Gastrocnemius medialis (tissue), 4 donors: ENCODE data around the gene CYP3A4. TPM values are rescaled to one million over a fixed set of nuclear protein-coding genes. Genes with fewer than 3 reads are reported as not detected.

Experiments used
- ATAC-seq, 2 donors: fragments of 150-250 bp; one replicate each; pipeline ENCODE4 v1.9.1; 2016
- DNase-seq, 2 donors: peaks; one replicate each; pipeline ENCODE4 v3.0.0-alpha.2; 2019
- H3K27ac ChIP-seq, 4 donors: fragments of 200-600 bp; sonication (generic); 1 replicate in 1 of 4; 2 replicates in 3 of 4; pipeline ENCODE4 v1.5.1; 2016 to 2018; ENCODE audit warnings: mild to moderate bottlenecking in 2 of 4, moderate library complexity in 1 of 4
- H3K27me3 ChIP-seq, 3 donors: fragments of 200-600 bp; sonication (generic) in 2 of 3; 1 replicate in 1 of 3; 2 replicates in 2 of 3; pipeline versions ENCODE4 v1.5.1 to v1.6.0; 2016 to 2019; ENCODE audit warnings: mild to moderate bottlenecking in 1 of 3, moderate library complexity in 1 of 3
- H3K36me3 ChIP-seq, 2 donors: fragments of 200-600 bp; sonication (generic) in 1 of 2; one replicate each; pipeline ENCODE4 v1.5.1; 2017 to 2018
- H3K4me1 ChIP-seq, 2 donors: fragments of 200-600 bp; sonication (generic) in 1 of 2; one replicate each; pipeline ENCODE4 v1.5.1; 2016 to 2017; ENCODE audit warnings: mild to moderate bottlenecking in 2 of 2
- H3K4me3 ChIP-seq, 4 donors: fragments of 200-600 bp; sonication (generic) in 3 of 4; 1 replicate in 1 of 4; 2 replicates in 3 of 4; pipeline ENCODE4 v1.5.1; 2016 to 2019; ENCODE audit warnings: mild to moderate bottlenecking in 2 of 4
- H3K9me3 ChIP-seq, 3 donors: fragments of 200-600 bp; sonication (generic) in 2 of 3; 1 replicate in 1 of 3; 2 replicates in 2 of 3; pipeline ENCODE4 v1.5.1; 2016 to 2019
- POLR2A ChIP-seq, 2 donors: fragments of 450-650 bp; IDR thresholded peaks; one replicate each; pipeline ENCODE4 v1.6.1; 2017; ENCODE audit warnings: antibody characterized with exemption in 2 of 2, mild to moderate bottlenecking in 2 of 2, moderate library complexity in 2 of 2
- in situ Hi-C, 4 donors: fragments of 200-750 bp; cut with MboI; loops; one replicate each; pipeline versions ENCODE4 v1.15.0 to v1.8.0; 2017; ENCODE audit warnings: low sequenced_read_pairs in 4 of 4
- intact Hi-C: fragments of 100-400 bp; cut with DNase I; formaldehyde crosslinking; loops from one replicate; pipeline ENCODE4 v1.15.1; 2023; ENCODE audit warnings: low total_unique reads
- total RNA-seq, 4 donors: library from RNA; depleted of rRNA; stranded (reverse); fragments of >200 nt; gene quantifications; one replicate each; pipeline versions ENCODE4 v1.1.0 to v1.2.3, GENCODE V29; 2016
- TF ChIP-seq, protein P1 (sequence below), 5 experiments: fragments of 450-650 bp in 3 of 5; fragments of 200-600 bp in 2 of 5; sonication (generic) in 2 of 5; IDR thresholded peaks in 4 of 5; conservative IDR thresholded peaks in 1 of 5; 1 replicate in 4 of 5; 2 replicates in 1 of 5; pipeline ENCODE4 v1.5.1; 2016 to 2019; ENCODE audit warnings: antibody characterized with exemption in 5 of 5, mild to moderate bottlenecking in 3 of 5, moderate library complexity in 3 of 5

Gene CYP3A4
- total RNA-seq, 4 donors from 2014 or later: 0.71 to 107 (median 2.2) TPM; not detected in 1

DNA sequence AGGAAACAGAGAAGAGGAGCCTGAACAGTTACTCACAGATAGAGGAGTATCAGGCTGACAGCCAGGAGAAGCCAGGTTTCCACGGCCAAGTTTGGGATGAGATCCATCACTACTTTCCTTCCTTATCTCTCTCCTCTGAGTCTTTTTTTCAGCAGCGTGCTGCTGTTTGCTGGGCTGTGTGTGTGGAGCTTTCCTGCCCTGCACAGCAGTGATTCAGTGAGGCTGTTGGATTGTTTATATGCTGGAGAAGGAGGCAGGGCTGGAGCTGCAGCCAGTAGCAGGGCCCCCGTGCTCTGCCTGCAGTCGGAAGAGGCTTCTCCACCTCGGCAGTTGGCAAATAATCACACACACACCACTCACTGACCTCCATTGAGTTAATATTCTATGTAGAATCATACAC lies 49.0 kb downstream of the CYP3A4 start, which contains the start of gene CYP3A7:
Gene CYP3A7 (minus strand): TSS at position 210 of the 400 bp plus-strand sequence. CDS start 103 bp downstream, at position 107.
- Histone ChIP-seq H3K27me3 (no peaks in the 10 kb centered on the region), H3K9me3 (no peaks in the 10 kb centered on the region), H3K4me1 (peaks cover 7 to 16% of the 10 kb centered on the region in 2 donors), H3K4me3 (no peak within 1 kb of the TSS), H3K36me3 (no peaks in the 10 kb centered on the region), H3K27ac (no peak within 1 kb of the TSS)
- DNase-seq (no peak), ATAC-seq (no peak)
- in situ Hi-C loops: no loop called here
- TF ChIP-seq, protein P1, sequence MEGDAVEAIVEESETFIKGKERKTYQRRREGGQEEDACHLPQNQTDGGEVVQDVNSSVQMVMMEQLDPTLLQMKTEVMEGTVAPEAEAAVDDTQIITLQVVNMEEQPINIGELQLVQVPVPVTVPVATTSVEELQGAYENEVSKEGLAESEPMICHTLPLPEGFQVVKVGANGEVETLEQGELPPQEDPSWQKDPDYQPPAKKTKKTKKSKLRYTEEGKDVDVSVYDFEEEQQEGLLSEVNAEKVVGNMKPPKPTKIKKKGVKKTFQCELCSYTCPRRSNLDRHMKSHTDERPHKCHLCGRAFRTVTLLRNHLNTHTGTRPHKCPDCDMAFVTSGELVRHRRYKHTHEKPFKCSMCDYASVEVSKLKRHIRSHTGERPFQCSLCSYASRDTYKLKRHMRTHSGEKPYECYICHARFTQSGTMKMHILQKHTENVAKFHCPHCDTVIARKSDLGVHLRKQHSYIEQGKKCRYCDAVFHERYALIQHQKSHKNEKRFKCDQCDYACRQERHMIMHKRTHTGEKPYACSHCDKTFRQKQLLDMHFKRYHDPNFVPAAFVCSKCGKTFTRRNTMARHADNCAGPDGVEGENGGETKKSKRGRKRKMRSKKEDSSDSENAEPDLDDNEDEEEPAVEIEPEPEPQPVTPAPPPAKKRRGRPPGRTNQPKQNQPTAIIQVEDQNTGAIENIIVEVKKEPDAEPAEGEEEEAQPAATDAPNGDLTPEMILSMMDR (IDR thresholded peaks at IDR 0.05 in 4 of 5, conservative IDR thresholded peaks at IDR 0.05 in 1 of 5): no peak
- TF ChIP-seq POLR2A (IDR thresholded peaks at IDR 0.05): no peak
- intact Hi-C loops: loop anchor here (5.0 kb wide), 1 partner anchor 173 kb away; no protein-coding TSS in a partner anchor

DNA sequence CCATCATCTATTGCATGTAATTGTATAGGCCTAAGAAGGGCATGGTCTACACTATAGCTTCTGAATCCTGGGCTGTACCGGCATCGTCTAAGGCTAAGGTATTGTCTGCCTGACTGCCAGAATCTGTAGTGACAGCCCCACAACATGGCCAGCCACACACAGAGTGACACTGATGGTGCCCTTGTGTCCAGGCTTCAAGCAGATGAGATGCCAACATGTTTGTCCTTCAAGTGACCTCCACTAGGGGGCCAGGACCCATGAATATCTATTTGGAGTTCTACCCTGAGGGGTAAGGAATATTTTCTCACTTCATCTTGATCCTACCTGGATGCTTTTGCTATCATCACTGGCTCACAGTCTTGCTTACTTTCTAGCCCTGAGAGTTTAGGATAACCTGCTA lies 50.5 kb downstream of the CYP3A4 start:
- in situ Hi-C loops (no loop called here), intact Hi-C loops (no loop called here)
- H3K9me3 ChIP-seq: no peaks in the 10 kb centered on the region
- TF ChIP-seq, protein P1 (IDR thresholded peaks at IDR 0.05 in 4 of 5, conservative IDR thresholded peaks at IDR 0.05 in 1 of 5): no peak
- TF ChIP-seq POLR2A (IDR thresholded peaks at IDR 0.05): no peak
- no peaks in the 10 kb centered on the region for H3K27me3 ChIP-seq
- ATAC-seq (no peak), DNase-seq (no peak)
- H3K36me3 ChIP-seq: no peaks in the 10 kb centered on the region
- no peak overlapping the region for H3K27ac ChIP-seq
- H3K4me1 ChIP-seq: peaks cover 0 to 16% of the 10 kb centered on the region in 2 donors
- no peak overlapping the region for H3K4me3 ChIP-seq

DNA sequence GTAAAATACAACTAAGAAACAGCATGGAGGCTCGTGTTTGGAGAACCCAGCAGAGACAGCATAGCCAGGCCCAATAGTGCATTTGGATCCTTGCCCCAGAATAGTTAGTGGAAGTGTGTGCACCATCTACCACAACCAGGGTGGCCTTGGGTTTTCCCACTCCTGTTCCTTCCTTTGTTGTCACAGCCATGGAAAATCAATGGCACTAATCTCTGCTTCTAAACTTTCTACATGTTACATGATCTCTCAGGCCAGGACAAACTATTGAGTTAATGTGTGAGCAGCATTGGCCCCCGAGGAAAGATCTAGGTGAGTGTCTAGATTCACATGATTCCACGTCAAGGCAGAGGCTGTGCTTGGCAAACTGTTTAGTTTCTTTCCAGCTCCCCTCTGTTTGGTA lies 51.0 kb downstream of the CYP3A4 start:
- no peak for ATAC-seq
- in situ Hi-C loops (no loop called here), intact Hi-C loops (no loop called here)
- H3K27ac ChIP-seq: no peak overlapping the region
- peaks cover 0 to 14% of the 10 kb centered on the region in 2 donors for H3K4me1 ChIP-seq
- no peaks in the 10 kb centered on the region for H3K27me3 ChIP-seq
- TF ChIP-seq POLR2A (IDR thresholded peaks at IDR 0.05): no peak
- TF ChIP-seq, protein P1 (IDR thresholded peaks at IDR 0.05 in 4 of 5, conservative IDR thresholded peaks at IDR 0.05 in 1 of 5): no peak
- H3K4me3 ChIP-seq: no peak overlapping the region
- no peaks in the 10 kb centered on the region for H3K36me3 ChIP-seq
- no peak for DNase-seq
- no peaks in the 10 kb centered on the region for H3K9me3 ChIP-seq

DNA sequence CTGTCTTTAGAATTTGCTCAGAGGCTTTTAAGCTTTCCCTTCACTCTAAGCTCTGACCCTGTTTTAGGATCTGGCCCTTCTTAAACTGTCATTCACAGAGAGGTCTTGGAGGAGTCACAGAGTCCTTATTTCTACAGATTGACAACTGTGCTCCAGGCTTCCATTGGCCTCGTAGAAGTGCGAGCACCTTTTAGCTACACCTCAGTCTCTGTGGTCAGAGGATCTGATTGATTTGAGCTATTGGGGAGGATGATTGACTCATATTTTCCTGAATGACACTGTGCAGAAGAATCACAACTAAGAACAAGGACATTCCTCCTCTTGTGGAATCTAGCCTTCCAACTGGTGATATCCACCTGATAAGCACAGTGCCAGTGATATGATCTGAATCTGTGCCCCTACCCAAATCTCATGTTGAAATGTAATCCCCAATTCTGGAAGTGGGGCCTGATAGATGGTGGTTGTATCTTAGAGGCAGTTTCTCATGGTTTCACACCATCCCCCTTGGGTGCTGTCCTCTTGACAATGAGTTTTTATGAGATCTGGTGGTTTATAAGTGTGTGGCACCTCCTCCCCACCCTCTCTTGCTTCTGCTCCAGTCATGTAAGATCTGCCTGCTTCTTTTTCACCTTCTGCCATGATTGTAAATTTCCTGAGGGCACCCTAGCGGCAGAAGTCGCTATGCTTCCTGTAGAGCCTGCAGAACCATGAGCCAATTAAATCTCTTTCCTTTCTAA lies 52.2 kb downstream of the CYP3A4 start:
- no peak for TF ChIP-seq POLR2A (IDR thresholded peaks at IDR 0.05)
- TF ChIP-seq, protein P1 (IDR thresholded peaks at IDR 0.05 in 4 of 5, conservative IDR thresholded peaks at IDR 0.05 in 1 of 5): no peak
- no peak for ATAC-seq

More for the DNA sequence above, 52.2 kb downstream of the CYP3A4 start:
- no peak for DNase-seq
- no peak overlapping the region for H3K27ac ChIP-seq
- H3K4me1 ChIP-seq: peaks cover 0 to 4% of the 10 kb centered on the region in 2 donors
- H3K4me3 ChIP-seq: no peak overlapping the region
- intact Hi-C loops: no loop called here
- H3K27me3 ChIP-seq: no peaks in the 10 kb centered on the region
- H3K36me3 ChIP-seq: no peaks in the 10 kb centered on the region
- in situ Hi-C loops: no loop called here
- no peaks in the 10 kb centered on the region for H3K9me3 ChIP-seq
